CD4-positive, alpha-beta T cell treated with Interleukin-15 for 1 hour (primary cell): ENCODE results near the gene ASB18.
"Not testable (repeated sequence)": the region's sequence is repeated elsewhere in the genome, so short reads cannot be mapped to it uniquely, and the experiment has no call there.

Experiments
- DNase-seq: peaks from one replicate; pipeline ENCODE4 v3.0.0-alpha.2; 2020

ASB18 gene

GRCh38 chr2:236264256-236264655 lies at the start of gene ASB18:
Gene ASB18, minus strand, starts transcription at chr2:236264406. Its CDS starts 61 bp downstream, at chr2:236264345.
- no peak for DNase-seq

GRCh38 chr2:236311286-236311685 lies 47.1 kb upstream of the ASB18 start:
- no peak for DNase-seq

GRCh38 chr2:236309669-236310029 lies 45.4 kb upstream of the ASB18 start:
- no peak for DNase-seq

- DNase-seq = no peak
Measured at GRCh38 chr2:236308855-236309668, 44.9 kb upstream of the ASB18 start.

GRCh38 chr2:236307641-236308040 lies 43.4 kb upstream of the ASB18 start:
- DNase-seq = no peak

- no peak for DNase-seq
Measured at GRCh38 chr2:236306825-236307540, 42.8 kb upstream of the ASB18 start.

- no peak for DNase-seq
Measured at GRCh38 chr2:236305964-236306605, 41.9 kb upstream of the ASB18 start.

GRCh38 chr2:236305531-236305930 lies 41.3 kb upstream of the ASB18 start:
- DNase-seq = no peak

- DNase-seq = no peak
Measured at GRCh38 chr2:236303935-236304334, 39.7 kb upstream of the ASB18 start.

- DNase-seq = no peak
Measured at GRCh38 chr2:236302555-236302954, 38.3 kb upstream of the ASB18 start.

GRCh38 chr2:236298924-236299475 lies 34.8 kb upstream of the ASB18 start:
- no peak for DNase-seq

GRCh38 chr2:236295481-236295880 lies 31.3 kb upstream of the ASB18 start:
- no peak for DNase-seq

- no peak for DNase-seq
Measured at GRCh38 chr2:236294647-236295046, 30.4 kb upstream of the ASB18 start.

- no peak for DNase-seq
Measured at GRCh38 chr2:236293241-236293810, 29.1 kb upstream of the ASB18 start.

GRCh38 chr2:236291911-236292310 lies 27.7 kb upstream of the ASB18 start:
- DNase-seq = no peak

GRCh38 chr2:236291476-236291875 lies 27.3 kb upstream of the ASB18 start:
- DNase-seq = no peak

- DNase-seq = no peak
Measured at GRCh38 chr2:236290742-236291425, 26.7 kb upstream of the ASB18 start.

GRCh38 chr2:236289766-236290462 lies 25.7 kb upstream of the ASB18 start:
- DNase-seq = no peak

- not testable (repeated sequence) for DNase-seq
Measured at GRCh38 chr2:236288373-236288772, 24.2 kb upstream of the ASB18 start.

GRCh38 chr2:236287656-236288055 lies 23.4 kb upstream of the ASB18 start:
- DNase-seq = no peak

GRCh38 chr2:236286873-236287545 lies 22.8 kb upstream of the ASB18 start:
- DNase-seq = no peak
